COLO829 (cell line): ENCODE results near the gene CYP24A1.

Source experiments
- DNase-seq: peaks from one replicate; pipeline ENCODE4 v3.0.0; 2012; ENCODE audit warnings: low spot score

Gene CYP24A1

DNA sequence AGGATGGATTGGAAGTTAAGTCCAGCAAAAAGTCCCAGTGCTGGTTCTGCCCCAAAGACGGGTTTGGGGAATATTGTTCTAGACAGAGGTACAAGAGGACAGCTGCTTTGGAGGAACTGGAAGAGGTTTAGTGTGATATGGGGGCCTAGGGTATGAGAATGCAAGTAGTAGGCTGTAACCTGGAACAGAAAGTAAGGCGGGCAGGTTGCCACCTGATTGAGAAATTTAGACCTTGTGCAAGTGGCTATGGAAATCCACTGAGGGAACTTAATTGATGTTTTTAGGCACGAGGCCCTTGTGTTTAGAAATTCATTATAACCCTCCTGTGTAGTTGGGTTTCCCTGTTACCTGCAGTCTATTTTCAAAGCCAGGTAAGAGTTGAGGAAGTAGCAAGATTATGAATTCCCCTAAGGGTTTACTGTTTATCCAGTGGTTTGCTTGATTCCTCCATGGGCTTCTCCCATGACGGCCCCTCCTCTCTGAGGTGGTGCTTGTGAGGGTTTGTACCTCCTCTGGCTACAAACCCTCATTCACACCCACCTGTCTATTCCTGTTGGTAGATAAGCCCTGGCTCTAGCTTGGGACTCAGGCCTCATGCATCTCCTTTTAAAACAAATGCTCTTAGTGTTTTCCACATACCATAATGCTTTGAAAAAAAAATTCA is 61.4 kb downstream of the CYP24A1 start:
- DNase-seq, result no peak

DNA sequence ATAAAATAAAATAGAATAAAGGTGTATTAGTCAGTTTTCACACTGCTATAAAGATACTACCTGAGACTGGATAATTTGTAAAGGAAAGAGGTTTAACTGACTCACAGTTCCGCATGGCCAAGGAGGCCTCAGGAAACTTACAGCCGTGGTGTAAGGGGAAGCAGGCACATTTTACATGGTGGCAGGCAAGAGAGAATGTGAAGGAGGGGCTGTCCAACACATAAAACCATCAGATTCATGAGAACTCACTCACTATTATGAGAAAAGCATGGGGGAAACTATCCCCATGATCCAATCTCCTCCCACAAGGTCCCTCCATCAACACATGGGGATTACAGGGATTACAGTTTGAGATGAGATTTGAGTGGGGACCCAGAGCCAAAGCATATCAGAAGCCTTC is 62.3 kb downstream of the CYP24A1 start:
- DNase-seq, result no peak

DNA sequence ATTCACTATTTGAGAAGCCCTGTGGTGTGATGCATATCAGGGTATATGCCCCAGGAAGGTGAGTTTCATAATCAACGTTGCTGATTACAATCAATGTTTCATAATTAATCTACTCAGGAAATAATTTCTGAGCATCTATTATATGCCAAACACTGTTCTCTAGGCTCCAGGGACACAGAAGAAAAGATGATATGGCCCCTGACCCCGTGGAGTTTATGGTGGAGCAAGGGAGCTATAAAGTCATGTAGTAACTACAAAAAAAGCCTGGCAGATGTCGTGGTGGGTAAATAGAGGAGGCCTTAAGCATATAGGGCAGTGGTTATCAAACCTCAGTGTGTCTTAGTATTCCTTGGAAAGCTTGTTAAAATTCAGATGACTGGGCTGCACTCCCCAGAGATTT is 63.3 kb downstream of the CYP24A1 start:
- DNase-seq, result no peak

DNA sequence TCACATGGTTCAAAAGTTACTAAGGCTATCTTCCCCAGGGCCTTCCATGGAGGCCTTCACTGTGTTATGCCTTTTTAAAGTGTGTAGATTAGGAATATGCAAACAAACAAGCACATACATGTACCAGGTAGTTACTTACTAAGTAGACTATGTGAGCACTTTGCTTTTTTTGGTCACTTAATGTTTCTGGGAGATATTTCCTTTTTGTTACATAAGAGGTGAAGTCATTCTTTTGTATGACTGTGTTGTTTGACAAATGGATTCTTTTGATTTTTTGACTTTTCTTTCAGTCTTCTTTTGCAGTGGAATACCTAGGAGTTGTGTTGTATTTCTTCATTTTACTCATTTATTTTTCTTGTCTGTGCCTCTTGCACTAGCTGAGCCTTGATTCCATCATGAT is 63.7 kb downstream of the CYP24A1 start:
- DNase-seq, result no peak

DNA sequence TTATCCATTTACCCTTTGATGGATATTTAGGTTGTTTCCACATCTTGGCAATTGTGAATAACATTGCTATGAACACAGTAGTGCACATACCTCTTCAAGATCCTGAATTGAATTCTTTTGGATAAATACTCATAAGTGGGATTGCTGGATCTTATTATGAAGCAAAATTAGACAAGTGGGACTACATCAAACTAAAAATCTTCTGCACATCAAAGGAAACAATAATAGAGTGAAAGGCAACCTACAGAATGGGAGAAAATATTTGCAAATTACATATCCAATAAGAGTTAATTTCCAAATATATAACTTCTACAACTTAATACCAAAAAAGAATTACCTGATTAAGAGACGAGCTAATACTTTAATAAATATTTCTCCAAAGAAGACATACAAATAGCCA is 65.0 kb downstream of the CYP24A1 start:
- DNase-seq, result no peak

DNA sequence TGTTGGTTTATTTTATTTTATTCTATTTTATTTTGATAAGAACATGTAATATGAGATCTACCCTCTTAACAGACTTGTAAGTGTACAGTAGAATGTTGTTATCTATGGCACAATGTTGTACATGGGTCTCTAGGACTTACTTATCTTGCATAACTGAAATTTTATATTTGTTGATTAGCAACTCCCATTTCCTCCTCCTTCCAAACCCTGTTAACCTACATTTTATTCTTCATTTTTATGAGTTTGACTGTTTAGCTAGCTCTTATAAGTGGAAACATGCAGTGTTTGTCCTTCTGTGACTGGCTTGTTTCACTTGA is 65.5 kb downstream of the CYP24A1 start:
- no peak for DNase-seq

DNA sequence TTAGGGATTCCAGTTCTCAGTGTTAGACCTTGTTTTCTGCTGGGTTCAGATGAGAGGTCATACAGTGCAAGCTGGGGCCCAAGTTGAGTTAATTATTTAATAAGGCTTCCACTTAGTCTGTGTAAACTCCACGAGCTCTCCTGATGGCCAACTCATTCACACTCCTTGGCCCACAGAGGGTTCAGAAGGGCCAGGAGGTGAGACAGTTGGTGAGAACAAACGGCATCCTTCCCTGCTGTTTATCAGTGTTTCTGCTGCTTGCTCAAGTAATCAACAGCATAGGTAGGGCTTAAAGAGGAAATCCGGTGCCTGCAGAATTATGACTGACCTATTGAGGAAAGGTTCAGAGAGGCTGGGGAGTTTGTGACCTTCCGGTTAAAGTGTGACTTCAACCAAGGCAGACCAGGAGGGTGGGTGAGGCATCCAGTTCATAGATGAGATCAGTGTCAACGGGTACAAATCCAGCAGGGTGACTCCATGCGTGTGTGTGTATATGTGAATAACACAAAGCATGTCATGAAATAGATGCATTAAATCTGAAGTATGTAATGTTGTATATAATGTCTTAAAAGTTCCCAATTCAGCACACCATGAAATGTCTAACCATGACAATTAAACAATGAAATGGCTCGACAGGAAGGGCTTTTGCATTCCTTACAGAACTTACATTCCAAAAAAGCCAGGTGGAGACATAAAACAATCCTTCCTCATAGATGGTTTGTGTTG is 66.0 kb downstream of the CYP24A1 start:
- DNase-seq, result no peak

DNA sequence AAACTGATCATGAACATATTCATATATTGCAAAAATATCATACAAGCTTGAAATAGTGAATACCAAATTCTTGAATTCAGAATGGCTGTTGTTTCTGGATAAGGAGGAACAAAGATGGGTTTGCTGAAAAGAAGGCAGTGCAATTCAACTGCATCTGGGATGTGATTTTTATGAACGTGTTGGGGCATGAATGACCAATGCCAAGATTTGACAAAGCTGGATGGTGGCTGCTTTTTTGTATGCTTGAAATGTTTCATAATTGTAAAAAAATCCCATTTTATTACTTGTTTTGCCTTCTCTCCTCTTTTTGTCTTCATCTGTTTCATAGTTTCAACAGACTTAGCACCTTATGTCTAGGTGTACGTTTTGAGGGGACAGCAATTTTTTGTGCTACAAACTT is 66.6 kb downstream of the CYP24A1 start:
- no peak for DNase-seq

DNA sequence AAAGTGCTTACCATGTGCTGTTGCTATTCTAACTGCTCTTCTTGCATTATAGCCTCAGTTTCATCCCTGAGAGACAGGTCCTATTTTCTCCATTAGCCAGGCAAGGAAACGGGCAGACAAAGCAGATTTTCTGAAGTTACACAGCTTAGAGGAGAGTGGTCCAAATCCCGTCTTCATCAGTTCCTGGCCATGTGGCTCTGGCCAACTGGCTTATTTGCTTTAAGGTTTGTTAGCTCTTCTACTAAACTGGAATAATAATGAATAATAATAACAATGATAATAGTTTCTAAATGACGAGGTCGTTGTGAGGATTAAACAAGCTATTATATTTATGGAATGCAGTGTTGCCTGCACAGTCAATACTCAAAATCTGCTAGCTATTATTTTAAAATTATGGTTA is 67.6 kb downstream of the CYP24A1 start:
- no peak for DNase-seq

DNA sequence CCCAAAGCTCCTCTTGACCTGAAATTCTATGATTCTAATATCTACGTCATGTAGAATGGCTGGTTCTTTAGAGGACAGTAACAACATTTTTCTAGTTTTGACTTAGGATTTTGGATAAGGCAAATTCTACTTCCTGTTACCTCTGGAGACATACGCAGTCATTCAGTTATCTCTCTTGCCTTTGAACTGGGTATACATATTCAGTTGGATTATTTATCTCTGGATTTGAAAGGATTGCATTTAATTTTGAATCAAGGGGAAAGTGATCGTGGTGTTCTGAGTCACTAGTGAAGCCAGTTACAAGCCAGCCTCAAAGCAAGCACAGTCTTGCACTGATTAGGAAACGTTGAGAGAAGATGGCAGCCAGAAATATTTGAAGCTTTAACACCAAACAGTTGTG is 68.1 kb downstream of the CYP24A1 start:
- DNase-seq, result no peak

DNA sequence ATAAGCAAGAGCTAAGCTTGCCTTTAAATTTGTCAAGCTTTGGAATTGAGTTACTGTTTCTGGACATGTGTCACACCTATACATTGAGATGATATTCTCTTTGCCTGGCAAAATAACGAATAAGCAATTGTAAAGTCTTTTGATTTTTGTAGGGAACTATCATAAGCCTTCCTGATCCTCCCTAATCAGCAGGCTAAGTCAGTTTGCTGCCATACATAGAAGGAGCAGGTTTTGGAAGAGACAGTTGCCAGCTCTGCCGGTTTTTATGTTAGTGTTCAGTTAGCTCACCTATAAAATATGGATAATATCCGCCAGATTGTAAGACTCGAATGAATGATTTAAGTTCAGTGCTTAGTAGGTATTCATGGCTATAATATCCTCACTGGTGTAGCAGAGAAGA is 69.0 kb downstream of the CYP24A1 start:
- no peak for DNase-seq

DNA sequence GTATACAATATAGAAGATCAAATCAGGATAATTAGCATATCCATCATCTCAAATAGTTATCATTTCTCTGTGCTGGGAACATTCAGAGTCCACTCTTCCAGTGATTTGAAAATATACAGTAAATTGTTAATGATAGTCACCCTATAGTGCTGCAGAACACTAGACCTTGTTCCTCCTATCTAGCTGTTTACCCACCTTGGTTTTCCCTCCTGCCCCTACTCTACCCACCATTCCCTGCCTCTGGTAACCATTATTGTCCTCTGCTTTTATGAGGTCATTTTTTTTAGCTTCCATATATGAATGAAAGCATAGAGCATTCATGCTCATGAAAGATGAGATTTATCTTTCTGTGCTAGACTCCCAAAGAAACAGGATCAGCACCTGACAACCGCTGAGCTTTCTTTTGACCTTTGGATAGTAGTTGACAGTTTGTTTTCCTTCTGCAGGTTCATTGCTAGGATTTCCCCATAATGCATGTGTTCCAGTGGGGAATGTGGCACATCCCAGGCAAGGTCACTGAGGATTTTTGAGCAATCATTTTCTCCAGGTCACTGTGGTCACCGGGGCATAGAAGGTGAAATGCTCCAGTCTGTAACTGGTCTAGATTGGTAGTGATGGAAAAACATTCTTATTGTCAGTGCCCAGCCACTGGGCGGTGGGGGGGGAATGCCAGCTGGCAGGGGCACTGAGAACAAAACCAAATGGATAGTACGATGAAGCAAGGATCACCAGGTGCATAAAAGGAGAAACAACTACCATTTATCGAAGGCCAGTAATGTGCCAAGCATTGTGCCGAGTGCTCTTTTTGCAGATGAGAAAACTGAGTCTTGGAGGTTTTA is 69.8 kb downstream of the CYP24A1 start:
- DNase-seq, result no peak
